HG02884 (cell line): ENCODE measurements around the gene ADIRF.
"Not testable (repeated sequence)": the region's sequence is repeated elsewhere in the genome, so short reads cannot be mapped to it uniquely, and the experiment has no call there.

ENCODE experiments used
- ATAC-seq: cut with Tn5 transposase; IDR thresholded peaks from one replicate; pipeline ENCODE4 v1.9.1; 2021; ENCODE audit warnings: mild to moderate bottlenecking, moderate library complexity; ENCODE audit not compliant: unreplicated experiment

Gene ADIRF

DNA sequence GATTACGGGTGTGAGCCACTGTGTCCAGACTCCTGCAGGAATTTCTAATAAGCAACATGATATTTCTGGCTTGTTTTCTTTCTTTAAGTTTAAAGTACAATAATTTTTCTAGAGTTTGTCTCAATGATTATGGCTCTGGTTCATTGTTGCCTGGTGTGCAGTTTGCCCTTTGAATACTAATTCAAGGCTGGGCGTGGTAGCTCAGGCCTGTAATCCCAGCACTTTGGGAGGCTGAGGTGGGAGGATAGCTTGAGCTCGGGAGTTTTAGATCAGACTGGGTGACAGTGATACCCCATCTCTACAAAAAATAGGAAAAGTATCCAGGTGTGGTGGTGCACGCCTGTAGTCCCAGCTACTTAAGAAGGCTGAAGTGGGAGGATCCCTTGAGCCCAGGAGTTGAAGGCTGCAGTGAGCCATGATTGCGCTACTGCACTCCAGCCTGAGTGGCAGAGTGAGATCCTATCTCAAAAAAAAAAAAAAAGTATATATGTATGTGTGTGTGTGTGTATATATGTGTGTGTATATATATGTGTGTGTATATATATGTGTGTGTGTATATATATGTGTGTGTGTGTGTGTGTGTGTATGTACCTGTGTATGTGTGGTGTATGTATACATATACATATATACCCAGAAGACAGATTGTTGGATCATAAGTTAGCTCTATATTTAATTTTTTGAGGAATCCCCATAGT lies 8.2 kb downstream of the ADIRF start:
- ATAC-seq: no peak

DNA sequence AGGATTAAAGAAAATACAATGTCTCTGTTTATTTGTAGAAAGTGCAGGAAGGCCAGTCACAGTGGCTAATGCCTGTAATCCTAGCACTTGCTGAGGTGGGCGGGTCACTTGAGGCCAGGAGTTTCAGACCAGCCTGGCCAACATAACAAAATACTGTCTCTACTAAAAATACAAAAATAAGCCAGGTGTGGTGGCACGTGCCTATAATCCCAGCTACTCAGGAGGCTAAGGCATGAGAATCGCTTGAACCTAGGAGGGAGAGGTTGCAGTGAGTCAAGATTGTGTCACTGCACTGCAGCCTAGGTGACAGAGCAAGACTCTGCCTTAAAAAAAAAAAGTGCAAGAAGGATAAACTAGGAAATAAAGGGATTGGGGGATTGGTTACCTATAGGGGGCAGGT lies 10.2 kb downstream of the ADIRF start:
- ATAC-seq: not testable (repeated sequence)

DNA sequence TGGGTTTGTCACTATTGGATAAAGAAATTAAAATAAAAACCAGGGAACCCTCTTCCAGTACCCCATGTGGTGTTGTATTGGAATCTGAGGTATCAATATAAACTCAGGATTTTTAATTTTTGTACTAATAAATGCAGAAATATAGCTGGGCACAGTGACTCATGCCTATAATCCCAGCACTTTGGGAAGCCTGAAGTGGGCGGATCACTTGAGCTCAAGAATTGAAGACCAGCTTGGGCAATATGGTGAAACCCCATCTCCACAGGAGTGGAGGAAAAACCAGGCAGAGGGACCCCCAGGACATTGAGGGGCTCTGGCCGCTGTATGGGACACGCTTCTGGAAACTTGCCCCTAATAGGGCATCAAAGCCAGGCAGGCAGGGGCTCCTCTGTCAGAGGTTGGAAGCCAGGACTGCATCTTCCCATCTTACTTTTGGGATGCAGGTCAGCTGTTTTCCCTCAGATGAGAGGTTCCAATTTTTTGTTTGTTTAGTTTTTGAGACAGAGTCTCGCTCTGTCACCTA lies 11.1 kb downstream of the ADIRF start:
- ATAC-seq: no peak

DNA sequence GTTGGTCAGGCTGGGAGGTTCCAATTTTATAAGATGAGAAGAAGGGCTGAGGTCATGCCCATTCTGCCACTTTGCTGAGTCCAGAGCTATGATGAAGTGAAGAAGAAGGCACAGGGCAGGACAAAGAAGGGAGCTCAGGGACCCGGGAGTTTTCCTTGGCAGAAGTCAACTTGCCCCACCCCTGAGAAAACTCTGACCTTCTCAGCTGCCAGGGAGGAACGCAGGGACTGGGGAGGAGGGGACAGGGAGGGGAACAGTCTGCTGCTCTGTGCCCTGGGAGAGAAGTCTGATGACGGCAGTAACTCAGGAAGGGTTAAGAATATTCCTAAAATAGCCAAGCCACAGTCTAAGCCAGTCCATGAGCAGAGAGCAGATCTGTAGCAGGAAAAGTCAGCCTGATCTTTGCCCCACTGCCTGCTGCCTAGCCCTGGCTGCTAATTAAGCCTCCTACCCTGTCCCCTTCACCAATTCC lies 11.7 kb downstream of the ADIRF start:
- no peak for ATAC-seq

DNA sequence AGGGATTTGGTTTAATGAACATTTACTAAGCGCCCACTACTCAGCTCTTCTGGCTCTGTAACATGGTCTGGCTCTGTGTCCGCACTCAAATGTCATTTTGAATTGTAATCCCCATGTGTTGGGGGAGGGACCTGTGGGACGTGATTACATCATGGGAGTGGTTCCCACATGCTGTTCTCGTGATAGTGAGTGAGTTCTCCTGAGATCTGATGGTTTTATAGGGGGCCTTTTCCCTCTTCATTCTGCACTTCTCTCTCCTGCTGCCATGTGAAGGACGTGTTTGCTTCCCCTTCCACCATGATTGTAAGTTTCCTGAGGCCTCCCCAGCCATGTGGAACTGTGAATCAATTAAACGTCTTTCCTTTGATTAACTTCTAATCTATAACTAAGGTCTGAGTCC lies 12.7 kb downstream of the ADIRF start:
- not testable (repeated sequence) for ATAC-seq

DNA sequence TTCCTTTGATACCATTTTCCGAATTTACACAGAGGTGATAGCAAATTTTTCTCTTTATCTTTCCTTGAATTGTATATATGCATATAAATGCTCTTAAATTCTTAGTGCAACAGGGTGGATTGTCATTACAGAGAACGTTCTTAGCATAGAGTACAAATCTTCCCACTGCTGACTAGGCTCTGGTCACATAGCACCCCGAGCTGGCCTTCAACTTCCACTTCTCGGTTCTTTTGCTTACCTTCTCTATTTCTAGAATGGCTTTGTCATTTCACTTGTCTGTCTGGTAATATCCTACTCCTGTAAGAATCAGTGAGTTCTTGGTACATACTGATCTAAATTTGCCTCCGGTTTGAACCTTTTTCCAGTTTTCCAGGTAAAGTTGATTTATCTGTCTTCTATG lies 13.4 kb downstream of the ADIRF start:
- ATAC-seq: no peak

DNA sequence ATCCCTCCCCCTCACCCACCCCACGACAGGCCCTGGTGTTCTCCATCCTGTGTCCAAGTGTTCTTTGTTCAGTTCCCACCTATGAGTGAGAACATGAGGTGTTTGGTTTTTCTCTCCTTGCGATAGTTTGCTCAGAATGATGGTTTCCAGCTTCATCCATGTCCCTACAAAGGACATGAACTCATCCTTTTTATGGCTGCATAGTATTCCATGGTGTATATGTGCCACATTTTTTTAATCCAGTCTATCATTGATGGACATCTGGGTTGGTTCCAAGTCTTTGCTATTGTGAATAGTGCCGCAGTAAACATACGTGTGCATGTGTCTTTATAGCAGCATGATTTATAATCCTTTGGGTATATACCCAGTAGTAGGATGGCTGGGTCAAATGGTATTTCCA lies 16.2 kb downstream of the ADIRF start:
- not testable (repeated sequence) for ATAC-seq

DNA sequence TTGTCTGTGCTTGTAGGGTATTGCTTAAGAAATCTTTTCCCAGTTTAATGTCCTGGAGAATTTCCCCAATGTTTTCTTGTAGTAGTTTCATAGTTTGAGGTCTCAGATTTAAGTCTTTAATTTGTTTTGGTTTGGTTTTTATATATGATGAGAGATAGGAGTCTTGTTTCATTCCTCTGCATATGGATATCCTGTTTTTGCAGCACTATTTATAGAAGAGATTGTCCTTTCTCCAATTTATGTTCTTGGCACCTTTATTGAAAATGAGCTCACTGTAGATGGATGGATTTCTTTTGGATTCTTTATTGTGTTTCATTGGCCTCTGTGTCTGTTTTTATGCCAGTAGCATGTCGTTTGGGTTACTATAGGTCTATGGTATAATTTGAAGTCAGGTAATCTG lies 20.2 kb downstream of the ADIRF start:
- no peak for ATAC-seq

DNA sequence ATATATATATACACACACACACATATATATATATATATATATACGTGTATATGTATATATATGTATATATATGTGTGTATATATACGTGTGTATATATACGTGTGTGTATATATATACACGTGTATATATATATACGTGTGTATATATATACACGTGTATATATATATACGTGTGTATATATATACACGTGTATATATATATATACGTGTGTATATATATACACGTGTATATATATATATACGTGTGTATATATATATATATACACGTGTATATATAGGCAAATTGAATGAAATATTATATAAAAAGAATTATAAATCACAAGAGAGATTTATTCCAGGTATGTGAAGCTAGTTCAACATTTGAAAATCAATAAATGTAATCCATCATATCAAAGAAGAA lies 23.1 kb downstream of the ADIRF start:
- not testable (repeated sequence) for ATAC-seq

DNA sequence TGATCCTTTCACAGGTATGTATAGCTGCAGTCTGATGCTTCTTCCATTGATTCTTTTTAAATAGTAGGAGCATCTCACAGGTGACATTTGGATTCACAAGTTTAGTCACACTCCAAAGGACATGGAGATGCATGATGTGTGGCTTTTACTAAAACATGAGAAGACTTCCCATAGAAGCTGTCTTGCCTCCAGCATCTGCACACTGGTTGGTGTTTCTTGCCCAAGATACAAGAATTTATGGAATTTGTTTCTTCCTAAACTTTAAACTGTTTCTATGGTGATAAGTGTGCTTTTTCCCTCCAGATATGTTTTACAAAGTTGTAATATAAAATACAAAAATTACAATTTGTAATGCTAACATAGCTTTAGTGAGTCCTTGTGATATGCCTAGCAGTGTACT lies 24.2 kb downstream of the ADIRF start:
- no peak for ATAC-seq

DNA sequence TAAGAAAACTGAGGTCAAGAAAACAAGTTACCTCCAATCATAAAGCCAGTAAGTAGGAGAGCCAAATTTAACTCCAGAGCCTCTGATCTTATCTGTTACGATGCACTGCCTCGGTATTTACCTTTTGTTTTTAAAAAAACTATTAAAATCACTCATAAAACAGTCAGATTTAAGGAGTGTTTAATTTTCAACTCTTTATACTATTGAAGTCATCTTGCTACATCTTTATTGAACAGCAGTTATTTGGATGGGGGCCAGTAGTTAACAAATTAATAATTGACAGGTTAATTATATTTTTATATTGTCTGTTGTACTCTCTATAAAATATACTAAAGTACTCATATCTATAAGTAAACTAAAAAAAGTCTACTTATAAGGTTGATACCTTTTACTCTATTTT lies 24.6 kb downstream of the ADIRF start:
- ATAC-seq: no peak

DNA sequence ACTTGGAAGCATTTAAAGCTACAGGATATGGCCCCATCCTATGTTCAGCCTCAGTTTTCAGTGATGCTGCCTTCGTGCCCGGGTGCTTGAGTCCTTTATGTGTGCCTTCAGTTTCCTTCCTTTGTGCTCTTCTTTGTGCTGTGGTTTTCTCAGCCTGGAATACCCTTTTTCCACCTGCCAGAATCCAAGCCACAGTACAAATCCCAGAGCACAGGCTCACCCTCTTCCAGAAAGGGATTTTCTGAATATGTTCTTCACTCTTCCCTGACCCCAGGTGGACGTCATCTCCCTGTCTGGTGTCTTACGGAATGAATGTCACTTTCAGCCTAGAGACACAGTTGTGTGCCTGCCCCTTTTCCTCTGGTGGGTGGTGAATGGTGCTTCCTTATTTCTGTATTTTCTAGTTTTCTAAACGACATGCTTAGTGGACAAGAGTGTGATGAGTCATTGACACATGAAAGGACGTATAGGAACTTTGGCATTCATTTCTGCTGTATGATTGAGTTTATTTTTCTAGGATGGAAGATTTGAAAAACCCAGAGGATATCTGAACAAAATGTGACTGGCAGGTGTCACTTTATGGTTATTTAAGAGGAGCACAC lies 31.6 kb downstream of the ADIRF start:
- ATAC-seq: not testable (repeated sequence)

DNA sequence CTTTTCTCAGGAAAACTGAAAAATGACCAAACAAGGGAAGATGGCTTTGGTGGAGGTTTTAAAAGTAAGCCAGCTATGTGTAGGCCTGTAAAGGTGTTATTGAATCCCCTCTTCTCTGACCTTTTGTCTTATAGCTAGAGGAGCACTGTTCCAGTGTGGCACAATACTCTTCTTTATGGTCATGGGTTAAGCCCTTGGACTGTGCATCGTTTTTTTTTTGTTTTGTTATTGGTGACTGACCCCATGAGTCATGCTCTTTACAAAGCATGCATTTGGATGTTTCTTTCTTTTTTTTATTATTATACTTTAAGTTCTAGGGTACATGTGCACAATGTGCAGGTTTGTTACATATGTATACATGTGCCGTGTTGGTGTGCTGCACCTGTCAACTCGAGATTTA lies 32.2 kb downstream of the ADIRF start:
- ATAC-seq: no peak

DNA sequence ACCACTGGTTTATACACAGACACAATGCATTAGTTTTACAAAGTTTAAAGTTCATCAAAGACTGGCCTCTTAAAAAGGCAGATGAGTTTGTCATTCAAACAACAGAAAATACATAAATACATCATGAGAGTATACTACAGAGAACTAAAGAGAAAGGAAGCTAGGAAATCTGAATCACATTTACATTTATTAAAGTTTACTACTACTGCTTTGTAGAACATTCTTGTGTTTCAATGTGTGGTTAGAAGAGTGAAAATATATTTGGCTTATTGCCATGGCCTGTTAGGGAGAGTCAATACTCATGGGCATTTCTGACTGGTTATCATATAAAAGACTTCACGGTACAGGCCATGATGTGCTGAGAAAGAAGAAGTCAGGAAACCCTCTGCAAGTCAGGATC lies 38.8 kb downstream of the ADIRF start:
- ATAC-seq: not testable (repeated sequence)

DNA sequence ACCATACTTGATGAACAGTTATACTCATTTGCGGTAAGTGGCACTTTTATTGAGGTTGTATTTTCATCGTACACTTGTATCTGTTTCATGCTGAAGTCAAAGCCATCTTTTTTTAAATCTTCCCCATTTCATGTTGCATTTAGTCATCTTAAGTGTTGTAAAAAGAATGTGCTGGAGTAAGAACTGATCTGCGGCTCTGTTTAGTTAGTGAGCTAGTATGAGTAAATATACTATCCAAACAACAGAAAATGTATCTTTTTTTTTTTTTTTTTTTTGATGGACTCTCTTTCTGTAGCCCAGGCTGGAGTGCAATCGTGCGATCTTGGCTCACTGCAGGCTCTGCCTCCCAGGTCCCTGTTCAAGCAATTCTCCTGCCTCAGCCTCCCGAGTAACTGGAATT lies 39.4 kb downstream of the ADIRF start:
- ATAC-seq: not testable (repeated sequence)

DNA sequence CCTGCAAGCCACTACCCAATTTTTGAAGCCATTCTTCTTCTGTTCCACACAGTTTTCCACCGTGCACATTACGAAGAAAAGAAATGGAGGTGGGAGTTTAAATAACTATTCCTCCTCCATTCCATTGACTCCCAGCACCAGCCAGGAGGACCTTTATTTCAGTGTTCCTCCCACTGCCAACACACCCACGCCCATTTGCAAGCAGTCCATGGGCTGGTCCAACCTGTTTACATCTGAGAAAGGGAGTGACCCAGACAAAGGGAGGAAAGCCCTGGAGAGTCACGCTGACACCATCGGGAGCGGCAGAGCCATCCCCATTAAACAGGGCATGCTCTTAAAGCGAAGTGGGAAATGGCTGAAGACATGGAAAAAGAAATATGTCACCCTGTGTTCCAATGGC lies 40.0 kb downstream of the ADIRF start:
- ATAC-seq: not testable (repeated sequence)

DNA sequence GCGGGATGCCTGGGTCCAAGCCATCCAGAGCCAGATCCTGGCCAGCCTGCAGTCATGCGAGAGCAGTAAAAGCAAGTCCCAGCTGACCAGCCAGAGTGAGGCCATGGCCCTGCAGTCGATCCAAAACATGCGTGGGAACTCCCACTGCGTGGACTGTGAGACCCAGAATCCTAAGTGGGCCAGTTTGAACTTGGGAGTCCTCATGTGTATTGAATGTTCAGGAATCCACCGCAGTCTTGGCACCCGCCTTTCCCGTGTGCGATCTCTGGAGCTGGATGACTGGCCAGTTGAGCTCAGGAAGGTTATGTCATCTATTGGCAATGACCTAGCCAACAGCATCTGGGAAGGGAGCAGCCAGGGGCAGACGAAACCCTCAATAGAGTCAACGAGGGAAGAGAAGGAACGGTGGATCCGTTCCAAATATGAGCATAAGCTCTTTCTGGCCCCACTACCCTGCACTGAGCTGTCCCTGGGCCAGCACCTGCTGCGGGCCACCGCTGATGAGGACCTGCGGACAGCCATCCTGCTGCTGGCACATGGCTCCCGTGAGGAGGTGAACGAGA lies 40.9 kb downstream of the ADIRF start:
- ATAC-seq: not testable (repeated sequence)

DNA sequence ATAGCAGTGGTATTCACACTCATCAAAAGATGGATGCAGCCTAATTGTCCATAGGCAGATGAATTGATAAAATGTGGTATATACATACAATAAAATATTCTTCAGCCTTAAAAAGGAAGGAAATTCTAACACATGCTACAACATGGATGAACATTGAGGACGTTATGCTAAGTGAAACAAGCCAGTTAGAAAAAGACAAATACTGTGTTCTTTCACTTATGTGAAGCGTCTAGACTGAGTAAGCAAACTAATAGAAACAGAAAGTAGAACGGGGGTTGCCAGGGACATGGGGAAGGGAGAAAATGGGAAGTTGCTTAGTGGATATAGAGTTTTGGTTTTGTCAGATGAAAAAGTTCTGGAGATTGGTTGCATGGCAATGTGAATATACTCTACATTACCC lies 45.2 kb downstream of the ADIRF start:
- ATAC-seq: not testable (repeated sequence)

DNA sequence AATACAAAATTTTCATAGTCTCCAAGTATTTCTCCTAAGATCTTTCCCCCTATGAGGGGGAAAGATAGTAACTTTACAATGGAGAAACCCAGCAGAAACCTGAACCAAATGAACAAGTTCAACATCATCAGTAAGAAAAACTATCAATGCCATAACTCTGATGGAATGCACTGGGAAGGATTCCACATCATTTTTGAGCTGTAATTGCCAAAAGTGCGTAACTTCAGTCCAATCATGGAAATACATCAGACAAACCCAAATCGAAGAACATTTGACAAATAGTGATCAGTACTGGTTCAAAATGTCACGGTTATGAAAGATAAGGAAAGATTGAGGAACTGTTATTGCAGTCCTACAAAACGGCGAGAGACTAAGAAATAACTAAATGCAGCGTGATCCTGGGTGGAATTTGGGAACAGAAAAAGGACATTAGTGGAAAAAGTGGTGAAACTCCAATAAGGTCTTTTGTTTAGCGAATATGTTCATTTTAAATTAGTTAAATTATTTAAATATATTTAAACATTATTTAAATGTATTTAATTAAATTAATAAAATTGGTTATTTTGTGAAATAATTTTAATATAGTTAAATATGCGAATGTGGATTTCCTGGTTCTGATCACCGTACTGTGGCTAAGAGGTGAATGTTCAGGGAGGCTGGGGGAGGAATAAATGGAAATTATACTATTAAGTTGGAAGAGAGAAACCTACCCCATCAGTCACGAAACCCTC lies 46.9 kb downstream of the ADIRF start:
- not testable (repeated sequence) for ATAC-seq

DNA sequence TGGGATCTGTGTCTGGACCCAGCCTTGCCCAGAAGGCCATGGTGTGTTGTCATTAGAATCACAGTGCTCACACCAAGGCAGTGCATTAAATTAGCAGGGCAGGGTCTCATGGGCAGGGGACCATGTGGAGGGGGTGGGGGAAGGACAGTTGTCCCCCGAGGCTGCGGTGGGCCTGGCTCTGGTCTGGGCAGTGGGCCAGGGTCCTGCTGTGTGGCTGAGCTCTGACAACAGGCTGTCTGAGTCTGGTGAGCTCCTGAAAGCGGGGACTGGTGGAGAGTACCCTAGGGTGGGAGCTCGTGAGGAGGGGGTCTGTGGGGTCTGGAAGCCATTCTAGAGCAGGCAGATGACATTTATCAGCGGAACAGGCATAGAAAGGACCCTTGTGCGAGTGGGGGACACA lies 49.8 kb downstream of the ADIRF start:
- ATAC-seq: not testable (repeated sequence)

DNA sequence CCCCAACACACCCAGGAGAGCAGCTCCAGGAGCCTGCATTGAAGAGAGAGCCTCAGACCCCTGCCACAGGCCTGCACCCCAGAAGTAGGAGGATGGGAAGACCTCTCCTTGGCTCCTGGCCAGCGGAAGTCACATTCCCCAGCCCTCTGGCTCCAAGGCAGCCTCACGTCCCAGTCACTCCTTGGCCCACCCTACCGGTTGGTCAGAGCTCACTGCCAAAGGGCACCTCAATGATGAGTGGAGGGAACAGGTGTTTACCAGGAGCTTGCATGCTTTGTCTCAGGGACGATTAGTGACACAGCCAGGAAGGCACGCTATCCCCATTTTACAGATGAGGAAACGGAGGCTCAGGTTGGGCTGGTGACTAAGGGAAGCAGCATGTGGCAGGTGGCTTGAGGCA lies 50.8 kb downstream of the ADIRF start:
- ATAC-seq: not testable (repeated sequence)
